Measurements from ENCODE around the gene RPL18A. TPM values are rescaled to one million over a fixed set of nuclear protein-coding genes. Genes with fewer than 3 reads are reported as not detected.

The RPL18A gene
- total RNA-seq, 2 experiments from 2014 or later, result 3,019 to 3,145 TPM

GRCh38 chr19:17871878-17872250 lies 12.2 kb downstream of the RPL18A start, which contains the start of gene SLC5A5:
Gene SLC5A5 (plus strand): TSS chr19:17871945. CDS start chr19:17872320, 375 bp downstream.
- DNase-seq (ENCODE audit: low spot score), result no peak
- Histone ChIP-seq H3K79me2 (ENCODE audit: insufficient read depth, low read depth, low read length) (no peaks in the 10 kb centered on the region), H4K20me1 (ENCODE audit: insufficient read depth, low read length) (no peaks in the 10 kb centered on the region; the same call in 1 of the 2 replicates), H3K9me2 (ENCODE audit: insufficient read depth, low read length) (no peaks in the 10 kb centered on the region), H3K9me3 (ENCODE audit: low read length) (no peaks in the 10 kb centered on the region), H3K4me3 (ENCODE audit: low read depth, low read length, poor library complexity, severe bottlenecking) (no peak within 1 kb of the TSS), H3K36me3 (ENCODE audit: insufficient read depth, low read length) (no peaks in the 10 kb centered on the region), H2AFZ (ENCODE audit: low read length) (no peak within 1 kb of the TSS), H3K4me2 (ENCODE audit: low read length) (peak within 1 kb of the TSS; percentile 39; the same call in 1 of the 2 replicates), H3K4me1 (ENCODE audit: insufficient read depth, low read length, poor library complexity, severe bottlenecking) (peaks cover 14% of the 10 kb centered on the region), H3K27ac (ENCODE audit: low read depth, low read length, poor library complexity, severe bottlenecking) (no peak within 1 kb of the TSS)
- CTCF ChIA-PET (ENCODE audit: unreplicated experiment), result no interaction called here
- TF ChIP-seq EZH2phosphoT487 (IDR thresholded peaks at IDR 0.05; ENCODE audit: borderline replicate concordance, low read depth, low read length) (no peak), CTCF (conservative IDR thresholded peaks at IDR 0.05; ENCODE audit: low read length) (no peak)
- BruUV-seq (replicated peaks), result no TSS peak
- POLR2A ChIA-PET, result interaction anchor here (0.6 to 1.8 kb wide), 4 partner anchors 13 to 921 kb away, joined by 3 to 5 read pairs (median 5); partner anchors contain the start of genes CCDC124 and RPL18A
- intact Hi-C loops (cut with micrococcal nuclease; ENCODE audit: unreplicated experiment), result loop anchor here (2.0 to 5.0 kb wide), 2 partner anchors 61 to 125 kb away; partner anchors contain the start of gene CCDC124

DNA sequence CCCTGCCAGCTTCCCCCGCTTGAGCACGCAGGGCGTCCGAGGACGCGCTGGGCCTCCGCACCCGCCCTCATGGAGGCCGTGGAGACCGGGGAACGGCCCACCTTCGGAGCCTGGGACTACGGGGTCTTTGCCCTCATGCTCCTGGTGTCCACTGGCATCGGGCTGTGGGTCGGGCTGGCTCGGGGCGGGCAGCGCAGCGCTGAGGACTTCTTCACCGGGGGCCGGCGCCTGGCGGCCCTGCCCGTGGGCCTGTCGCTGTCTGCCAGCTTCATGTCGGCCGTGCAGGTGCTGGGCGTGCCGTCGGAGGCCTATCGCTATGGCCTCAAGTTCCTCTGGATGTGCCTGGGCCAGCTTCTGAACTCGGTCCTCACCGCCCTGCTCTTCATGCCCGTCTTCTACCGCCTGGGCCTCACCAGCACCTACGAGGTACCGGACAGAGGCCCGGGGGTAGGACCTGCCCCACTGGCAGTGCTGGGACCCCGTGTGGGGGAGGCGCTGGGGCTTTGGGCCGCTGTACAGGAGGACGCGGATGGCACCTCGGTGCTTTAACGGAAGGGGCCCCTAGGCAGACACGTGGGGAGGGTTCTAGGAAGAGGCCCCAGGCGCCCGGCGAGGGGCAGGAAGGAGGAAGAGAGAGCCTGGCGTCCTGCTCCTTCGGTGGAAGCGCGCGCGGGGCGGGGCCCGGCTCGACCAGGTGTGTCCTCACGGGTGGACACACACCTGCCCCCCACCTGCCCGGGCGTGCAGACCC lies 12.7 kb downstream of the RPL18A start:
- no TSS peak for BruUV-seq (replicated peaks)
- Histone ChIP-seq H3K4me1 (ENCODE audit: insufficient read depth, low read length, poor library complexity, severe bottlenecking) (peaks cover 14% of the 10 kb centered on the region), H3K4me3 (ENCODE audit: low read depth, low read length, poor library complexity, severe bottlenecking) (no peak overlapping the region), H3K9me3 (ENCODE audit: low read length) (no peaks in the 10 kb centered on the region), H2AFZ (ENCODE audit: low read length) (no peak overlapping the region), H3K79me2 (ENCODE audit: insufficient read depth, low read depth, low read length) (no peaks in the 10 kb centered on the region), H4K20me1 (ENCODE audit: insufficient read depth, low read length) (no peaks in the 10 kb centered on the region; the same call in 1 of the 2 replicates), H3K9me2 (ENCODE audit: insufficient read depth, low read length) (no peaks in the 10 kb centered on the region), H3K36me3 (ENCODE audit: insufficient read depth, low read length) (no peaks in the 10 kb centered on the region), H3K4me2 (ENCODE audit: low read length) (peak overlapping the region; percentile 39; the same call in 1 of the 2 replicates), H3K27ac (ENCODE audit: low read depth, low read length, poor library complexity, severe bottlenecking) (no peak overlapping the region)
- intact Hi-C loops (cut with micrococcal nuclease; ENCODE audit: unreplicated experiment), result loop anchor here (5.0 kb wide), 1 partner anchor 125 kb away; no protein-coding TSS in a partner anchor
- POLR2A ChIA-PET, result interaction anchor here (0.6 to 1.8 kb wide), 5 partner anchors 13 to 1211 kb away, joined by 3 to 5 read pairs (median 5); partner anchors contain the start of genes CCDC124 and RPL18A
- TF ChIP-seq EZH2phosphoT487 (IDR thresholded peaks at IDR 0.05; ENCODE audit: borderline replicate concordance, low read depth, low read length), result no peak
- TF ChIP-seq CTCF (conservative IDR thresholded peaks at IDR 0.05; ENCODE audit: low read length), result no peak
- CTCF ChIA-PET (ENCODE audit: unreplicated experiment), result no interaction called here
- no peak for DNase-seq (ENCODE audit: low spot score)

Data from OCI-LY7 (cell line).